Right lobe of liver (tissue), 4 donors: ENCODE results near the gene SERPINB8.

Experiments
- CTCF ChIP-seq, 4 donors: fragments of 200-600 bp in 3 of 4; fragments of 450-650 bp in 1 of 4; IDR thresholded peaks; one replicate each; pipeline versions ENCODE4 v1.5.1 to v1.8.0; 2016 to 2022; ENCODE audit warnings: antibody characterized with exemption in 4 of 4, mild to moderate bottlenecking in 2 of 4
- POLR2A ChIP-seq: fragments of 450-650 bp; IDR thresholded peaks from one replicate; pipeline ENCODE4 v1.6.1; 2017; ENCODE audit warnings: antibody characterized with exemption, mild to moderate bottlenecking
- donor health status: DM: no; HTN: no; CAD: no.
- donor health status: DM: no; HTN: no; CAD: no.
- donor health status: DM: no; HTN: yes; CAD: no.

- no peak for TF ChIP-seq POLR2A
- TF ChIP-seq CTCF (IDR thresholded peaks at IDR 0.05) = no peak
Measured at GRCh38 chr18:63980896-63981460, 11.1 kb downstream of the SERPINB8 start.
